Upper lobe of right lung (tissue), 1 donor: ENCODE data around the gene EMP3. TPM values are rescaled to one million over a fixed set of nuclear protein-coding genes. Genes with fewer than 3 reads are reported as not detected.
A peak's percentile ranks its signal among the peaks of the same experiment; 100 is the strongest.
"Not testable (repeated sequence)": the region's sequence is repeated elsewhere in the genome, so short reads cannot be mapped to it uniquely, and the experiment has no call there.

Experiments used
- ATAC-seq: fragments of 200-7000 bp; cut with Tn5 transposase; one replicate; pipeline ENCODE4 v1.9.1; 2020; ENCODE audit warnings: mild to moderate bottlenecking, moderate library complexity
- DNase-seq: peaks from one replicate; pipeline ENCODE4 v3.0.0-alpha.2; 2020
- H3K27ac ChIP-seq: fragments of 200-600 bp; one replicate; pipeline ENCODE4 v1.8.0; 2022
- H3K27me3 ChIP-seq: fragments of 200-600 bp; one replicate; pipeline ENCODE4 v1.8.0; 2022; ENCODE audit warnings: mild to moderate bottlenecking
- H3K36me3 ChIP-seq: fragments of 200-600 bp; one replicate; pipeline ENCODE4 v1.8.0; 2022
- H3K4me1 ChIP-seq: fragments of 200-600 bp; one replicate; pipeline ENCODE4 v1.8.0; 2022
- H3K4me3 ChIP-seq: fragments of 200-600 bp; one replicate; pipeline ENCODE4 v1.8.0; 2022; ENCODE audit warnings: mild to moderate bottlenecking
- H3K9me3 ChIP-seq: fragments of 200-600 bp; one replicate; pipeline ENCODE4 v1.8.0; 2022
- intact Hi-C: fragments of 100-400 bp; cut with DNase I; formaldehyde crosslinking; loops from one replicate; pipeline ENCODE4 v1.11.0; 2022
- total RNA-seq: library from RNA; stranded (reverse); fragmentation: NEBNext Ultra II Directional; extraction: Animal tissue kit (Norgen Biotek cat#: 25700); gene quantifications from one replicate; pipeline ENCODE4 v1.2.1, GENCODE V29; 2021
- TF ChIP-seq, protein P1 (sequence below): fragments of 200-600 bp; IDR thresholded peaks from one replicate; pipeline ENCODE4 v1.8.0; 2022; ENCODE audit warnings: antibody characterized with exemption
- donor health status: DM: no; HTN: yes; CAD: no; lungs with severe emphysema.

Gene EMP3
- total RNA-seq, 1 donor from 2014 or later: 87.8 TPM

GRCh38 chr19:48290401-48290770 is 35.0 kb upstream of the EMP3 start:
- ATAC-seq: peak; percentile 6
- Histone ChIP-seq H3K36me3 (no peaks in the 10 kb centered on the region), H3K9me3 (no peaks in the 10 kb centered on the region), H3K4me1 (peaks cover 7% of the 10 kb centered on the region), H3K27me3 (peaks cover 5% of the 10 kb centered on the region), H3K27ac (no peak overlapping the region), H3K4me3 (no peak overlapping the region)
- TF ChIP-seq, protein P1, sequence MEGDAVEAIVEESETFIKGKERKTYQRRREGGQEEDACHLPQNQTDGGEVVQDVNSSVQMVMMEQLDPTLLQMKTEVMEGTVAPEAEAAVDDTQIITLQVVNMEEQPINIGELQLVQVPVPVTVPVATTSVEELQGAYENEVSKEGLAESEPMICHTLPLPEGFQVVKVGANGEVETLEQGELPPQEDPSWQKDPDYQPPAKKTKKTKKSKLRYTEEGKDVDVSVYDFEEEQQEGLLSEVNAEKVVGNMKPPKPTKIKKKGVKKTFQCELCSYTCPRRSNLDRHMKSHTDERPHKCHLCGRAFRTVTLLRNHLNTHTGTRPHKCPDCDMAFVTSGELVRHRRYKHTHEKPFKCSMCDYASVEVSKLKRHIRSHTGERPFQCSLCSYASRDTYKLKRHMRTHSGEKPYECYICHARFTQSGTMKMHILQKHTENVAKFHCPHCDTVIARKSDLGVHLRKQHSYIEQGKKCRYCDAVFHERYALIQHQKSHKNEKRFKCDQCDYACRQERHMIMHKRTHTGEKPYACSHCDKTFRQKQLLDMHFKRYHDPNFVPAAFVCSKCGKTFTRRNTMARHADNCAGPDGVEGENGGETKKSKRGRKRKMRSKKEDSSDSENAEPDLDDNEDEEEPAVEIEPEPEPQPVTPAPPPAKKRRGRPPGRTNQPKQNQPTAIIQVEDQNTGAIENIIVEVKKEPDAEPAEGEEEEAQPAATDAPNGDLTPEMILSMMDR: no peak
- no peak for DNase-seq
- intact Hi-C loops: no loop called here

DNA sequence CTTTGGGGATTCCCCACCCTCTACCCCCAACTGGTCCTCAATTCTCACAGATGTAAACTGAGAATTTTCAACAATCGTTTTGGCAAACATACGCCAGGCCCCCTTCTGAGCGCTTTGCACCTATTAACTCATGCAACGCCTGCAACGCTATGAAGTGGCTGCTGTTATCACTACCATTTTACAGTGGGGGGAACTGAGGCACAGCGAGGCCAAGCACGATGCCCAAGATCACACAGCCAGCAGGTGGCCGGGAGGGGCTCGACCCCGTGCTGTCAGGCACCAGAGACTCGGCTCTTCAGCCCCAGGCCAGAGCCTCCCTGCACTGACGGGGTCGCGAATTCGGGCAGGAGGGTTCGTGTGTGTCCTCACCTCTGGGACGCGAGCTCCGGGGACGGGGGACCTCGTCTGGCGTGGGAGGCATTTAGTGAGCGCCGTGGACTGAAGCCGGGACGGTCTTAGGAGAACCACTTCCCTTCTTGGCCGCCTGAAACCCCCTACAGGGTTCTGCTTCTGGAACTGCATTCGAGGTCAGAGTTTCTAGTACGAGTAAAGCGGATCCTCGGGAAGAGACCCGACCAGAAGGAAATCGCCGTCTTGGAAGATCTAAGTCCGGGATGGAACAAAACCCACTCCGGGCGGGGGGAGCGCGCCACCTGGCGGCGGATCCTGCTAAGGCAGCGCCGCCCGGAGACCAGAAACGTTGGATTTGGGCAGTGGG is 34.4 kb upstream of the EMP3 start:
- Histone ChIP-seq H3K36me3 (no peaks in the 10 kb centered on the region), H3K4me3 (peak overlapping the region; percentile 46), H3K4me1 (peaks cover 7% of the 10 kb centered on the region), H3K27ac (no peak overlapping the region), H3K27me3 (peaks cover 5% of the 10 kb centered on the region), H3K9me3 (no peaks in the 10 kb centered on the region)
- intact Hi-C loops: no loop called here
- TF ChIP-seq, protein P1: peak; percentile 95
- ATAC-seq (peak; percentile 93), DNase-seq (peak; percentile 87)

DNA sequence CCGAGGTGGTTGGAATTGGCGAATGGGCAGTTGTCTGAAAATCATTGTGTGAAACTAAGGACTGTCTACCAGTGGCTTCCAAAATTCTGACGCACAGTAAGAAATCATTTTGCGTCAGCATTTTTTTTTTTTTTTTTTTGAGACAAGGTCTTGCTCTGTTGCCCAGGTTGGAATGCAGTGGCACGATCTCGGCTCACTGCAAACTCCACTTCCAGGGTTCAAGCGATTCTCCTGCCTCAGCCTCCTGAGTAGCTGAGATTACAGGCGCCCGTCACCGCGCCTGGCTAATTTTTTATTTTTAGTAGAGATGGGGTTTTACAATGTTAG is 33.9 kb upstream of the EMP3 start:
- H3K9me3 ChIP-seq, H3K4me3 ChIP-seq, H3K27ac ChIP-seq, intact Hi-C loops, H3K4me1 ChIP-seq, ATAC-seq, H3K36me3 ChIP-seq, DNase-seq, H3K27me3 ChIP-seq: not testable (repeated sequence)

- intact Hi-C loops: no loop called here
- Histone ChIP-seq H3K27ac (no peak overlapping the region), H3K4me1 (peaks cover 7% of the 10 kb centered on the region), H3K4me3 (no peak overlapping the region), H3K36me3 (no peaks in the 10 kb centered on the region), H3K9me3 (no peaks in the 10 kb centered on the region), H3K27me3 (peaks cover 5% of the 10 kb centered on the region)
- no peak for ATAC-seq
- TF ChIP-seq, protein P1: no peak
- DNase-seq: no peak
Observed at GRCh38 chr19:48292798-48293197, 32.6 kb upstream of the EMP3 start.

GRCh38 chr19:48295458-48295857 is 29.9 kb upstream of the EMP3 start:
- peaks cover 5% of the 10 kb centered on the region for H3K27me3 ChIP-seq
- TF ChIP-seq, protein P1: no peak
- intact Hi-C loops: no loop called here
- no peaks in the 10 kb centered on the region for H3K9me3 ChIP-seq
- no peak overlapping the region for H3K27ac ChIP-seq
- ATAC-seq: no peak
- H3K4me1 ChIP-seq: peaks cover 7% of the 10 kb centered on the region
- DNase-seq: no peak
- no peak overlapping the region for H3K4me3 ChIP-seq
- H3K36me3 ChIP-seq: no peaks in the 10 kb centered on the region

DNA sequence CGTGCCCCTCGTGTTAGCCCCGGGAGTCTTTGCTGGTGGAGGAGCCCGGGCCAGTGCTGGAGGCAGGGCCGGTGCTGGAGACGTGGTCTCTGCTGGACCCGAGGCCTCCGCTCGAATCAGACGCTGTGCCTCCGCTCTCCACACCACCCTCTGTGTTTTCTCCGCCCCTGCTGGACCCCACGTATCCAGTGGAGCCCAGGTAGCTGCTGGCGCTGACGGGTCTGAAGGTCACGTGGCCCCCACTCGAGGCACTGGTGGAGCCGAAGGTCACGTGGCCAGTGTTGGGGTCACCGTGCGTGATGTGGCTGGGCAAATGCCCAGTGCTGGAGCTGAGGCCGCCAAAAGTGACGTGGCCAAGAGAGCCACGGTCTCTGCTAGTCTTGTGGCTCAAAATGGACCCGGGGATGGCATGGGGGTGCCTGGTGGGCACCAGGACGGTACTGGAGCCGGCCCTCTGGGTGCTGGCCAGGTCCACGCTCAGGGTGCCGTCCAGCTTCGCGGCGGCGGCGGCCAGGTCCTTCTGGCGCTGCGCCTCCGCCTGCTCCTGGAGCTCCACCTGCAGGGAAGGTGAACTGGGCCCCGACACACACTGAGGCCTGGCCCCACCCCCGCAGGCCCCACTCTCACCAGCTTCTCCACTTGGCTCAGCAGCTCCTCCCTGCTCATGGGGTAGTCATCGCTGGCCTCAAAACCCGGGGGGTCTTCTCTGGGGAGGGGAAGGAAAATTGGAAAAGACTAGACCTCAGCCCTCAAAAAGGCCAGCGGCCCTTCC is 28.2 kb upstream of the EMP3 start:
- ATAC-seq (peak; percentile 11), DNase-seq (no peak)
- no peaks in the 10 kb centered on the region for H3K9me3 ChIP-seq
- no peaks in the 10 kb centered on the region for H3K4me1 ChIP-seq
- intact Hi-C loops: no loop called here
- no peaks in the 10 kb centered on the region for H3K36me3 ChIP-seq
- TF ChIP-seq, protein P1: no peak
- no peak overlapping the region for H3K4me3 ChIP-seq
- H3K27ac ChIP-seq: no peak overlapping the region
- H3K27me3 ChIP-seq: peaks cover 5% of the 10 kb centered on the region
